ENCODE results near the gene KNSTRN. TPM values are rescaled to one million over a fixed set of nuclear protein-coding genes. Genes with fewer than 3 reads are reported as not detected.

The KNSTRN gene
- total and polyA plus RNA-seq, 2 of the 8 experiments (the other 6 are each of a cell fraction or from before 2014, with no cell fraction given), result 25.1 to 79.4 TPM

DNA sequence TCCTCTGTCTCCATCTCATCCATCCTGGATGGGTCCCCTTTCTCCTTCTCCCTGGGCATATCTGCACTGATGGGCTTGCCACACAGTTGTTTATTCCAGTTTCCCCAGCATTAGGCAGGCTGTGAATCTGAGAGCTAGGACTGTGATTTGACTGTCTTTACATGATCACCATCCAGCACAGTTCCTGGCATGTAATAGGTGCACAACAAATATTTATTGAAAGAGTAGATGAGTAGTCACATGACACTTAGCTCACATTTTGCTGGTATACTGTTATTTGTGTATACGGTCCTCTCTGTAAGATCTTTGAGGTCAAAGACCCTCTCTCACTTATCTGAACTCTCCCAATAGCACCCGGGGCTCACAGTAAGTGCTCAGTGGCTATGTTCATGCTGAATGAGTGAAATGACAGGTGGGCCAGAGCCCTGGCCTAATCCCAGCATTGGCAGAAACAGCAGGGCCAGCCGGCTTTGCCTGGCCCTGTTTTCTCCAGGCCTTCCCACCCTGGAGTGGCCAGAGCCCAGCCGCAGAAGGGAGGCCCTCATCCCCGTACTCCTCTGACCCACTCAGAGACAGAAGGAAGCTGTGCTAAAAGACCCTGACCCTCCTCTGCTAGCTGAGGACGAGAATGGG lies 42.1 kb downstream of the KNSTRN start (continued):
- TF ChIP-seq CHD7 (IDR thresholded peaks at IDR 0.05; ENCODE audit: insufficient replicate concordance, low read length) (no peak), CHD1 (IDR thresholded peaks at IDR 0.05; ENCODE audit: low read depth, low read length) (no peak)

All from H1 (cell line).